CD14-positive monocyte (primary cell): ENCODE measurements around the gene SYTL2. TPM values are rescaled to one million over a fixed set of nuclear protein-coding genes. Genes with fewer than 3 reads are reported as not detected.
"Not testable (repeated sequence)": the region's sequence is repeated elsewhere in the genome, so short reads cannot be mapped to it uniquely, and the experiment has no call there.

Experiments used
- DNase-seq, 3 donors: peaks; one replicate each; pipeline ENCODE4 v3.0.0-alpha.2; 2011 to 2022
- H2AFZ ChIP-seq: 2 replicates; pipeline ENCODE4 v1.6.0; 2012; ENCODE audit warnings: mild to moderate bottlenecking, low read depth, low read length, inconsistent platforms; ENCODE audit not compliant: insufficient read depth, poor library complexity, severe bottlenecking
- H3K27ac ChIP-seq, 2 donors: 1 replicate in 1 of 2; 2 replicates in 1 of 2; pipeline ENCODE4 v1.5.1; 2012 to 2013; ENCODE audit warnings: low read length in 2 of 2, control low read depth in 1 of 2, inconsistent platforms in 1 of 2, low read depth in 1 of 2, mild to moderate bottlenecking in 1 of 2
- H3K27me3 ChIP-seq, 2 donors: one replicate each; pipeline versions ENCODE4 v1.6.0 to v1.6.1; 2011 to 2013; ENCODE audit warnings: low read length in 2 of 2; ENCODE audit not compliant: control insufficient read depth in 2 of 2, insufficient read depth in 2 of 2
- H3K36me3 ChIP-seq, 2 donors: replicated peaks in 1 of 2; 1 replicate in 1 of 2; 2 replicates in 1 of 2; pipeline versions ENCODE4 v1.5.1 to v1.6.1; 2012 to 2013; ENCODE audit warnings: low read length in 2 of 2, control low read depth in 1 of 2, inconsistent platforms in 1 of 2, mild to moderate bottlenecking in 1 of 2; ENCODE audit not compliant: insufficient read depth in 2 of 2, control insufficient read depth in 1 of 2
- H3K4me1 ChIP-seq, 2 donors: 1 replicate in 1 of 2; 2 replicates in 1 of 2; pipeline versions ENCODE4 v1.5.1 to v1.6.1; 2012 to 2013; ENCODE audit warnings: low read length in 2 of 2, control low read depth in 1 of 2, inconsistent platforms in 1 of 2, mild to moderate bottlenecking in 1 of 2, moderate library complexity in 1 of 2; ENCODE audit not compliant: insufficient read depth in 2 of 2, control insufficient read depth in 1 of 2
- H3K4me2 ChIP-seq: replicated peaks from 2 replicates; pipeline ENCODE3; 2012; ENCODE audit warnings: low read length, moderate library complexity, mild to moderate bottlenecking; ENCODE audit not compliant: poor library complexity, severe bottlenecking; ENCODE audit errors: extremely low read depth
- H3K4me3 ChIP-seq, 3 experiments: fragments of 200-600 bp in 1 of 3; sonication (generic) in 1 of 3; replicated peaks in 1 of 3; 1 replicate in 2 of 3; 2 replicates in 1 of 3; pipeline ENCODE4 v1.5.1; 2011 to 2013; ENCODE audit warnings: low read length in 3 of 3, mild to moderate bottlenecking in 3 of 3, control low read depth in 2 of 3, low read depth in 2 of 3, inconsistent platforms in 1 of 3, moderate library complexity in 1 of 3
- H3K79me2 ChIP-seq: 2 replicates; pipeline ENCODE4 v1.6.0; 2012; ENCODE audit warnings: mild to moderate bottlenecking, control low read depth, inconsistent platforms, low read length, moderate library complexity; ENCODE audit not compliant: insufficient read depth
- H3K9ac ChIP-seq: 2 replicates; pipeline ENCODE4 v1.6.0; 2017; ENCODE audit warnings: low read length, mild to moderate bottlenecking; ENCODE audit not compliant: insufficient read depth, poor library complexity, severe bottlenecking
- H3K9me3 ChIP-seq, 2 donors: replicated peaks in 1 of 2; 1 replicate in 1 of 2; 2 replicates in 1 of 2; pipeline versions ENCODE4 v1.5.1 to v1.6.1; 2012 to 2013; ENCODE audit warnings: low read length in 2 of 2, control low read depth in 1 of 2; ENCODE audit not compliant: control insufficient read depth in 1 of 2, insufficient read depth in 1 of 2
- H4K20me1 ChIP-seq: 2 replicates; pipeline ENCODE4 v1.6.0; 2012; ENCODE audit warnings: mild to moderate bottlenecking, low read length, control low read depth, moderate library complexity; ENCODE audit not compliant: insufficient read depth
- H3K27ac Mint-ChIP-seq, 7 donors: one replicate each; pipeline ENCODE4 v1.8.0; 2020; ENCODE audit warnings: mild to moderate bottlenecking in 7 of 7, mixed read lengths in 7 of 7, moderate library complexity in 6 of 7, inconsistent platforms in 2 of 7
- H3K27me3 Mint-ChIP-seq, 3 donors: one replicate each; pipeline ENCODE4 v1.8.0; 2021 to 2022; ENCODE audit warnings: low read depth in 3 of 3, mild to moderate bottlenecking in 3 of 3, mixed read lengths in 3 of 3, moderate library complexity in 3 of 3, inconsistent platforms in 1 of 3
- H3K36me3 Mint-ChIP-seq, 2 donors: one replicate each; pipeline ENCODE4 v1.8.0; 2020; ENCODE audit warnings: mixed read lengths in 2 of 2, inconsistent platforms in 1 of 2, mild to moderate bottlenecking in 1 of 2
- H3K4me1 Mint-ChIP-seq: one replicate; pipeline ENCODE4 v1.8.0; 2020; ENCODE audit warnings: mild to moderate bottlenecking, mixed read lengths
- H3K4me3 Mint-ChIP-seq, 2 donors: one replicate each; pipeline ENCODE4 v1.8.0; 2020; ENCODE audit warnings: mild to moderate bottlenecking in 2 of 2, mixed read lengths in 2 of 2, moderate library complexity in 1 of 2
- H3K9me3 Mint-ChIP-seq, 7 donors: one replicate each; pipeline ENCODE4 v1.8.0; 2020 to 2022; ENCODE audit warnings: mixed read lengths in 7 of 7, mild to moderate bottlenecking in 6 of 7, moderate library complexity in 6 of 7, inconsistent platforms in 2 of 7
- WGBS: methylation state at CpG from one replicate; pipeline ENCODE4 v1.1.5; 2013; ENCODE audit warnings: missing lambda C conversion rate; ENCODE audit not compliant: insufficient coverage; 5-methylcytosine and 5-hydroxymethylcytosine counted together
- intact Hi-C, 2 donors: fragments of 100-400 bp; cut with micrococcal nuclease; formaldehyde crosslinking; loops; one replicate each; pipeline versions ENCODE4 v1.15.0 to v1.15.1; 2023
- polyA minus RNA-seq: library from RNA; depleted of rRNA, polyadenylated mRNA; stranded (reverse); fragments of >200 nt; gene quantifications from 2 replicates; pipeline ENCODE4 v1.2.3, GENCODE V29; 2012
- polyA plus RNA-seq, 3 donors: library from polyadenylated mRNA; depleted of rRNA in 1 of 3; unstranded in 2 of 3; stranded (reverse) in 1 of 3; fragments of 300-500 nt in 2 of 3; fragments of >200 nt in 1 of 3; fragmentation: Illumina TruSeq in 2 of 3; gene quantifications; 1 replicate in 2 of 3; 2 replicates in 1 of 3; pipeline ENCODE4 v1.2.3, GENCODE V29; 2012 to 2021
- total RNA-seq, 12 experiments: library from RNA in 1 of 12; stranded (reverse) in 1 of 12; fragments of 120-200 nt in 1 of 12; gene quantifications; one replicate each; pipeline ENCODE4 v1.2.4 and lab custom pipeline; 2013 to 2026; ENCODE audit warnings: mixed read lengths in 6 of 12, inconsistent platforms in 1 of 12
- TF ChIP-seq, protein P1 (sequence below): fragments of 200-600 bp; IDR thresholded peaks from one replicate; pipeline ENCODE4 v1.8.0; 2022; ENCODE audit warnings: antibody characterized with exemption, mild to moderate bottlenecking

SYTL2 gene
- 1.8 TPM for total RNA-seq (2013)
- polyA plus RNA-seq = under 1 TPM; 0.30 to 0.48 (median 0.34) TPM
- 0.48 and 0.55 TPM in 2 replicates for polyA minus RNA-seq
- 0.84 to 5.9 (median 1.2) reads per million in 11 experiments for total RNA-seq (lab: John Stamatoyannopoulos, UW)

DNA sequence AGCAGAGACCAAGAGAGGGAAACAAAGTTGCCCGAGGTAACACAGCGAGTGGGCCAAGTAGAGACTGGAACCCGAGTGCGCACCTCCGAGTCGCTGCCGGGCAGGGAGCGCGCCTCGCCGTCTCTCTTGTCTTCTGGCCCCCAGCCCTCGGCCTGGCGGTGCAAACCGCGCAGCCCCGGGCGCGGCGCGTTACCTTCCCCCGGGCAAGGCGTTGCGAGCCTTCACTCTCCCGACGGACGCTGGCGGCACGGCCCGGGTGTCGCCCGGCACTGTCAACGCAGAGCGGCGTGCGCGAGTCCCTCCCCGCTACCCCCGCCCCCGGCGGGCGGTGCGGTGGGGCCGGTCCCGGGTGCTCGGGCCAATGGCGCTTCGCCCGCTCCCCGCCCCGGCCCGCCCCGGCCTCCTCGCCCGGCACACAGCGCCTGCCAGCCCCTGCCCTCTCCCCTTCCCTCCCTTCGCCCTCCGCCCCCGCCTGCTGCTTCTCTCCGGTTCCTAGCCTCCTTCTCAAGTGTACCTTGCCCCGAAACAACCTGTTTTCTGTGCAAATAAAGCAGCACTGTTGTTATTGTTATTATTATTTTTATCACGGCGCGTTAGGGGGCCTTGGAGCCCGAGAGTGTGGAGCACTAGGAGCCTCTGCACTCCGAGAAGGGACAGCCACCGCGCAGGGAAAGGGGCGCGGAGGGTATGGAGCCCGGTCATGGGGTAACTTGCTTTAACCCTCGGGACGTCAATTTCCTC, at the start of gene SYTL2:
Gene SYTL2, minus strand, starts transcription at position 271 of the 741 bp plus-strand sequence. CDS start 53,416 bp downstream, outside the sequence.
- DNase-seq = peak; percentile 15 to 42 (median 17)
- peak within 1 kb of the TSS; percentile 57 for H3K9ac ChIP-seq
- TF ChIP-seq, protein P1, sequence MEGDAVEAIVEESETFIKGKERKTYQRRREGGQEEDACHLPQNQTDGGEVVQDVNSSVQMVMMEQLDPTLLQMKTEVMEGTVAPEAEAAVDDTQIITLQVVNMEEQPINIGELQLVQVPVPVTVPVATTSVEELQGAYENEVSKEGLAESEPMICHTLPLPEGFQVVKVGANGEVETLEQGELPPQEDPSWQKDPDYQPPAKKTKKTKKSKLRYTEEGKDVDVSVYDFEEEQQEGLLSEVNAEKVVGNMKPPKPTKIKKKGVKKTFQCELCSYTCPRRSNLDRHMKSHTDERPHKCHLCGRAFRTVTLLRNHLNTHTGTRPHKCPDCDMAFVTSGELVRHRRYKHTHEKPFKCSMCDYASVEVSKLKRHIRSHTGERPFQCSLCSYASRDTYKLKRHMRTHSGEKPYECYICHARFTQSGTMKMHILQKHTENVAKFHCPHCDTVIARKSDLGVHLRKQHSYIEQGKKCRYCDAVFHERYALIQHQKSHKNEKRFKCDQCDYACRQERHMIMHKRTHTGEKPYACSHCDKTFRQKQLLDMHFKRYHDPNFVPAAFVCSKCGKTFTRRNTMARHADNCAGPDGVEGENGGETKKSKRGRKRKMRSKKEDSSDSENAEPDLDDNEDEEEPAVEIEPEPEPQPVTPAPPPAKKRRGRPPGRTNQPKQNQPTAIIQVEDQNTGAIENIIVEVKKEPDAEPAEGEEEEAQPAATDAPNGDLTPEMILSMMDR = no peak
- H3K9me3 ChIP-seq = no peaks in the 10 kb centered on the region
- H3K4me3 Mint-ChIP-seq = peak within 1 kb of the TSS; percentile 77 to 92
- H3K79me2 ChIP-seq = no peaks in the 10 kb centered on the region
- H4K20me1 ChIP-seq = no peaks in the 10 kb centered on the region
- intact Hi-C loops = no loop called here
- H3K9me3 Mint-ChIP-seq = peaks cover 0 to 6% (median 3%) of the 10 kb centered on the region in 7 donors
- H3K27me3 Mint-ChIP-seq = peaks cover 21 to 29% (median 28%) of the 10 kb centered on the region in 3 donors
- H3K4me1 ChIP-seq = peaks cover 14 to 16% of the 10 kb centered on the region in 2 donors
- no peak within 1 kb of the TSS for H3K27ac ChIP-seq
- H3K4me2 ChIP-seq = peak within 1 kb of the TSS; percentile 84
- peak within 1 kb of the TSS; percentile 86 for H2AFZ ChIP-seq
- no peaks in the 10 kb centered on the region for H3K36me3 ChIP-seq
- peaks cover 18% of the 10 kb centered on the region for H3K4me1 Mint-ChIP-seq
- H3K4me3 ChIP-seq = peak within 1 kb of the TSS; percentile 37 to 79 (median 67)
- H3K27ac Mint-ChIP-seq = peak within 1 kb of the TSS in 3 of 7 donors; percentile 9 to 58 (median 26)
- WGBS = under 1% methylated on average over 51 of the region's 72 CpGs
- H3K27me3 ChIP-seq = peaks cover 5 to 27% of the 10 kb centered on the region in 2 donors
- H3K36me3 Mint-ChIP-seq = no peaks in the 10 kb centered on the region

DNA sequence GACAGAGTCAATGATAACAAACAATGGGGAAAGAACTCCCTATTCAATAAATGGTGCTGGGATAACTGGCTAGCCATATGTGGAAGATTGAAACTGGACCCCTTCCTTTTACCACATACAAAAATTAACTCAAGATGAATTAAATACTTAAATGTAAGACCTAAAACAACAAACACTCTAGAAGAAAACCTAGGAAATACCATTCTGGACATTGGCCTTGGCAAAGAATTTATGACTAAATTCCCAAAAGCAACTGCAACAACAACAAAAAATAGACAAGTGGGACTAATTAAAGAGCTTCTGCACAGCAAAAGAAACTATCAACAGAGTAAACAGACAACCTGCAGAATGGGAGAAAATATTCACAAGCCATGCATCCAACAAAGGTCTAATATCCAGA, 48.6 kb upstream of the SYTL2 start:
- not testable (repeated sequence) for H3K79me2 ChIP-seq, H3K27me3 Mint-ChIP-seq, H3K27me3 ChIP-seq, H3K9ac ChIP-seq, H3K4me3 Mint-ChIP-seq, H3K36me3 ChIP-seq, H3K36me3 Mint-ChIP-seq, H3K4me3 ChIP-seq, H3K4me2 ChIP-seq, H3K27ac ChIP-seq, H3K4me1 Mint-ChIP-seq, H2AFZ ChIP-seq, H3K9me3 ChIP-seq, DNase-seq, H4K20me1 ChIP-seq, H3K27ac Mint-ChIP-seq, H3K9me3 Mint-ChIP-seq
- H3K4me1 ChIP-seq = peaks cover 9 to 10% of the 10 kb centered on the region in 2 donors
- intact Hi-C loops = loop anchor here (10.0 kb wide), 4 partner anchors 115 to 435 kb away; partner anchors contain the start of gene EED (in 1 of the 2)
